GM12878 (cell line): ENCODE measurements around the gene IRAG1. TPM values are rescaled to one million over a fixed set of nuclear protein-coding genes. Genes with fewer than 3 reads are reported as not detected.

Source experiments
- ATAC-seq: fragments of 200-7000 bp; cut with Tn5 transposase; 3 replicates; pipeline ENCODE4 v1.9.1; 2020; ENCODE audit warnings: mild to moderate bottlenecking, moderate library complexity
- BruUV-seq: library from RNA; stranded (reverse); fragments of 400-500 nt; replicated peaks from 2 replicates; lab custom pipeline; 2021; lab: Mats Ljungman, UMichigan
- CTCF ChIA-PET: fragments of 300-600 bp; sonication (Branson Sonifier 250); formaldehyde crosslinking; extraction: SDS; loops from one replicate; lab custom pipeline; 2021; ENCODE audit warnings: inconsistent platforms; lab: Yijun Ruan, JAX
- POLR2A ChIA-PET: fragments of 350-600 bp; formaldehyde crosslinking; extraction: SDS; loops from one replicate; lab custom pipeline; 2021; ENCODE audit warnings: inconsistent platforms; lab: Charles Lee
- RAD21 ChIA-PET: fragments of 300-600 bp; sonication (Branson Sonifier 250); formaldehyde crosslinking; loops from one replicate; lab custom pipeline; 2023; ENCODE audit warnings: antibody characterized with exemption; ENCODE audit not compliant: unreplicated experiment; lab: Charles Lee
- SMC1A ChIA-PET: fragments of 300-600 bp; sonication (Branson Sonifier 250); formaldehyde crosslinking; loops from one replicate; lab custom pipeline; 2023; ENCODE audit not compliant: unreplicated experiment, uncharacterized antibody; lab: Charles Lee
- DNase-seq: peaks from one replicate; pipeline ENCODE4 v3.0.0-alpha.2; 2011; ENCODE audit warnings: low read depth, low spot score
- FAIRE-seq: peaks from 3 replicates; lab custom pipeline; 2011; peaks lifted over from hg19 to GRCh38; lab: Jason Lieb, UNC
- H2AFZ ChIP-seq: 2 replicates; pipeline ENCODE4 v1.6.0; 2011; ENCODE audit warnings: low read depth, low read length, control low read depth; ENCODE audit not compliant: control insufficient read depth
- H3K27ac ChIP-seq: 2 replicates; pipeline ENCODE4 v1.5.1; 2011; ENCODE audit warnings: control low read depth; ENCODE audit not compliant: control insufficient read depth, insufficient read depth
- H3K27me3 ChIP-seq, 2 experiments: replicated peaks in 1 of 2; 2 replicates each; pipeline versions ENCODE4 v1.6.0 to v1.6.1; 2011; ENCODE audit warnings: low read length in 1 of 2; ENCODE audit not compliant: control insufficient read depth in 2 of 2, insufficient read depth in 2 of 2
- H3K36me3 ChIP-seq, 2 experiments: 2 replicates each; pipeline ENCODE4 v1.5.1; 2011; ENCODE audit warnings: low read length in 1 of 2; ENCODE audit not compliant: control insufficient read depth in 2 of 2, insufficient read depth in 2 of 2
- H3K4me1 ChIP-seq: 2 replicates; pipeline ENCODE4 v1.6.1; 2011; ENCODE audit warnings: mild to moderate bottlenecking, low read length, moderate library complexity, mixed read lengths; ENCODE audit not compliant: control insufficient read depth, insufficient read depth
- H3K4me2 ChIP-seq: 2 replicates; pipeline ENCODE4 v1.6.0; 2011; ENCODE audit warnings: control low read depth; ENCODE audit not compliant: control insufficient read depth, insufficient read depth
- H3K4me3 ChIP-seq: fragments of 200-600 bp; sonication (generic); 2 replicates; pipeline ENCODE4 v1.5.1; 2016
- H3K79me2 ChIP-seq: 2 replicates; pipeline ENCODE4 v1.6.0; 2011; ENCODE audit warnings: low read length; ENCODE audit not compliant: control insufficient read depth, insufficient read depth
- H3K9ac ChIP-seq: 2 replicates; pipeline ENCODE4 v1.8.0; 2011; ENCODE audit warnings: low read length, control low read depth, mixed read lengths; ENCODE audit not compliant: control insufficient read depth, insufficient read depth
- H3K9me3 ChIP-seq: replicated peaks from 3 replicates; pipeline ENCODE4 v1.5.1; 2011; ENCODE audit warnings: mild to moderate bottlenecking, low read length; ENCODE audit not compliant: control insufficient read depth, insufficient read depth
- H4K20me1 ChIP-seq: 2 replicates; pipeline ENCODE4 v1.6.0; 2011; ENCODE audit not compliant: control insufficient read depth, insufficient read depth
- HCFC1 ChIP-seq: fragments of 150-350 bp; IDR thresholded peaks from 2 replicates; pipeline ENCODE4 v1.6.1; 2014; ENCODE audit warnings: low read length
- NFXL1 ChIP-seq: fragments of 450-650 bp; IDR thresholded peaks from 2 replicates; pipeline ENCODE4 v1.6.1; 2017; ENCODE audit warnings: antibody characterized with exemption, mild to moderate bottlenecking, borderline replicate concordance
- WGBS: methylation state at CpG from one replicate; pipeline ENCODE4 v1.1.6; 2016; ENCODE audit warnings: low lambda C conversion rate; ENCODE audit not compliant: insufficient replicate concordance, insufficient coverage; ENCODE audit errors: missing lambda C conversion rate; 5-methylcytosine and 5-hydroxymethylcytosine counted together
- in situ Hi-C: fragments of 300-500 bp; cut with MboI; formaldehyde crosslinking; loops from 9 replicates; pipeline ENCODE4 v1.14.3; 2018; ENCODE audit warnings: mixed read lengths
- intact Hi-C: fragments of 100-400 bp; cut with micrococcal nuclease; formaldehyde crosslinking; loops from one replicate; pipeline ENCODE4 v1.14.2; 2022; ENCODE audit not compliant: unreplicated experiment
- polyA plus RNA-seq, 11 experiments: library from polyadenylated mRNA; depleted of rRNA in 4 of 11; unstranded in 6 of 11; stranded (reverse) in 5 of 11; fragments of >200 nt; fragmentation: Nextera tagmentation in 4 of 11; fragmentation: Illumina TruSeq in 1 of 11; extraction: Ambion mirVana in 4 of 11; extraction: Trizol in 1 of 11; gene quantifications; 1 replicate in 1 of 11; 2 replicates in 10 of 11; pipeline versions ENCODE4 v1.2.1 to v1.2.3, GENCODE V29; 2011 to 2016; ENCODE audit warnings: inconsistent platforms in 2 of 11, missing spikeins in 2 of 11, low read depth in 1 of 11
- total RNA-seq, 4 experiments: library from RNA; depleted of rRNA in 3 of 4; stranded (reverse); fragments of >200 nt in 3 of 4; fragmentation: Illumina TruSeq in 1 of 4; extraction: Trizol in 1 of 4; gene quantifications; 2 replicates each; pipeline versions ENCODE4 v1.2.1 to v1.2.3, GENCODE V29; 2013 to 2021
- TF ChIP-seq, protein P1 (sequence below): IDR thresholded peaks from 2 replicates; pipeline ENCODE4 v1.6.1; 2012; ENCODE audit warnings: improper control_type of control experiment, low read depth, low read length; ENCODE audit not compliant: insufficient replicate concordance
- TF ChIP-seq, protein P2 (sequence below): IDR thresholded peaks from 2 replicates; pipeline ENCODE4 v1.6.1; 2011; ENCODE audit warnings: borderline replicate concordance, low read depth, mild to moderate bottlenecking, moderate library complexity, low read length; ENCODE audit not compliant: insufficient read depth, poor library complexity, severe bottlenecking
- TF ChIP-seq, protein P3 (sequence below): fragments of 450-650 bp; IDR thresholded peaks from 2 replicates; pipeline ENCODE4 v1.6.1; 2017; ENCODE audit warnings: antibody characterized with exemption, mild to moderate bottlenecking, moderate library complexity

The IRAG1 gene
- total and polyA plus RNA-seq, 10 of the 15 experiments (the other 5 are each of a cell fraction or from before 2014, with no cell fraction given): 0.02 to 0.18 (median 0.06) TPM; not detected in 4

DNA sequence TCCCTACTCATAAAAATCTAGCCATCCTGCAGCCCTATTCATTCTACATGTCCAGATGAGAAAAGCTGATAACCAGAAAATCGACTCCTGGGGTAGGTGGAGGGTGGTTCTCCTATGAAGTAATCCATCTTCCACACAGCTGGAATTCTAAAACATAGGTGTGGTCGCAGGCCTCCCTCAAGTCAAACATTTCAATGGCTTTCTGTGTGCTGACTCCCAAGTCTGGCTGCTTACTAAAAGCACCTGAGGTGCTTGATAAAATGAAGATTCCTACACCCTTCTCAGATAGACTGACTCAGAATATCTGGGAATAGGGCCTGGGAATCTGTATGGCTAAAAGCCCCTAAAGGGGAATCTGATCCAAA lies 26.1 kb downstream of the IRAG1 start (continued):
- TF ChIP-seq, protein P1, sequence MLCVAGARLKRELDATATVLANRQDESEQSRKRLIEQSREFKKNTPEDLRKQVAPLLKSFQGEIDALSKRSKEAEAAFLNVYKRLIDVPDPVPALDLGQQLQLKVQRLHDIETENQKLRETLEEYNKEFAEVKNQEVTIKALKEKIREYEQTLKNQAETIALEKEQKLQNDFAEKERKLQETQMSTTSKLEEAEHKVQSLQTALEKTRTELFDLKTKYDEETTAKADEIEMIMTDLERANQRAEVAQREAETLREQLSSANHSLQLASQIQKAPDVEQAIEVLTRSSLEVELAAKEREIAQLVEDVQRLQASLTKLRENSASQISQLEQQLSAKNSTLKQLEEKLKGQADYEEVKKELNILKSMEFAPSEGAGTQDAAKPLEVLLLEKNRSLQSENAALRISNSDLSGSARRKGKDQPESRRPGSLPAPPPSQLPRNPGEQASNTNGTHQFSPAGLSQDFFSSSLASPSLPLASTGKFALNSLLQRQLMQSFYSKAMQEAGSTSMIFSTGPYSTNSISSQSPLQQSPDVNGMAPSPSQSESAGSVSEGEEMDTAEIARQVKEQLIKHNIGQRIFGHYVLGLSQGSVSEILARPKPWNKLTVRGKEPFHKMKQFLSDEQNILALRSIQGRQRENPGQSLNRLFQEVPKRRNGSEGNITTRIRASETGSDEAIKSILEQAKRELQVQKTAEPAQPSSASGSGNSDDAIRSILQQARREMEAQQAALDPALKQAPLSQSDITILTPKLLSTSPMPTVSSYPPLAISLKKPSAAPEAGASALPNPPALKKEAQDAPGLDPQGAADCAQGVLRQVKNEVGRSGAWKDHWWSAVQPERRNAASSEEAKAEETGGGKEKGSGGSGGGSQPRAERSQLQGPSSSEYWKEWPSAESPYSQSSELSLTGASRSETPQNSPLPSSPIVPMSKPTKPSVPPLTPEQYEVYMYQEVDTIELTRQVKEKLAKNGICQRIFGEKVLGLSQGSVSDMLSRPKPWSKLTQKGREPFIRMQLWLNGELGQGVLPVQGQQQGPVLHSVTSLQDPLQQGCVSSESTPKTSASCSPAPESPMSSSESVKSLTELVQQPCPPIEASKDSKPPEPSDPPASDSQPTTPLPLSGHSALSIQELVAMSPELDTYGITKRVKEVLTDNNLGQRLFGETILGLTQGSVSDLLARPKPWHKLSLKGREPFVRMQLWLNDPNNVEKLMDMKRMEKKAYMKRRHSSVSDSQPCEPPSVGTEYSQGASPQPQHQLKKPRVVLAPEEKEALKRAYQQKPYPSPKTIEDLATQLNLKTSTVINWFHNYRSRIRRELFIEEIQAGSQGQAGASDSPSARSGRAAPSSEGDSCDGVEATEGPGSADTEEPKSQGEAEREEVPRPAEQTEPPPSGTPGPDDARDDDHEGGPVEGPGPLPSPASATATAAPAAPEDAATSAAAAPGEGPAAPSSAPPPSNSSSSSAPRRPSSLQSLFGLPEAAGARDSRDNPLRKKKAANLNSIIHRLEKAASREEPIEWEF: no peak
- TF ChIP-seq NFXL1: no peak

DNA sequence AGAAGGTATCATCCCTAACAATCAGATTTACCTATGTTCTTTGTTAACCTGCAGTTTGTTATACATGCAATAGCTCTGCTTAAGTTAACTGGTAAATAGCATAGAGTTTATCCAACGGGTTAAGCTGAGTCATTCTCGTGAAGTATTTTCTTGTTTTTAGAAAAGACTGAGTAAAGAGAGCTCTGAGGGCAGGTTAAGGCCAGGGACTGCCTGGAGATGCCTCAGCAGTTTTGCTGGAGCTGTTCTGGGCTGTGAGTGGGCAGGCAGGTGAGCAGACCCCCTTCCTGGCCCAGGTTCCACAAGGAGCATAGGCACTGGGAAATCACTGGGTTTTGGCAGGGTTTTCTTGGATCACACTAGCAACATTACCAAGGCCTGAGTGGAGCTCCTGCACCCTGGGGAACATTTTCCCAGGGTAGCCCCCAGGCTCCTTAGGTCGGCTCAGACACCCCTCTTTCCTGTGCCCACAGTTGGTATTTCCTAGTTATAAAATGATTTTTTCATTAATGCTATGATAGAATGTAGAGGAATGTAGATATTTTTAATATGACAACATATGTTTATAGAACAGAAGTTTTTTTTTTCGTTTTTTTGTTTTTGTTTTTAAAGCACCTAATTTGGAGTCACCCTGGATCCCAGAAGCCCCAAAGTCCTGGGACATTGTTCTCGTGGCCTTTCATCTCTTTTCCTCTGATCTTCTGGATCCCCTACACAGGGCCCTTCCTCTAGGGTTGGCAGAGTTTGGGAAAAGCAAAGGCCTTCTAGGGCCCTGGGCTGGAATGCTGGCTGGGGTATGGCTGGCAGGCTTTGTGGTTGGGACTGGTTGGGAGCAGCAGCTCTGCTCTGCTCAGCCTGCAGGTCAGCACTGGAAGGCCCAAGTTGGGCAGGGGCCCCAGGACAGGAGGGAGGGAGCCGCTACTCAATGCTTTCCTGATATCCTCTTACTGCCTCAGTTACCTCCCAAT lies 26.7 kb downstream of the IRAG1 start:
- Histone ChIP-seq H3K27ac (no peak overlapping the region), H3K79me2 (no peaks in the 10 kb centered on the region), H3K4me1 (no peaks in the 10 kb centered on the region), H2AFZ (no peak overlapping the region), H3K9me3 (no peaks in the 10 kb centered on the region), H3K4me2 (no peak overlapping the region), H3K4me3 (no peak overlapping the region), H3K27me3 (no peaks in the 10 kb centered on the region), H3K9ac (no peak overlapping the region), H4K20me1 (no peaks in the 10 kb centered on the region), H3K36me3 (no peaks in the 10 kb centered on the region)
- no TSS peak for BruUV-seq
- ChIA-PET RAD21 (interaction anchor here (1.2 kb wide), 1 partner anchor 13 kb away, joined by 3 read pairs; no protein-coding TSS in a partner anchor), CTCF (interaction anchor here (1.6 to 2.0 kb wide), 2 partner anchors 13 to 105 kb away, joined by 3 to 8 read pairs; no protein-coding TSS in a partner anchor), POLR2A (no interaction called here), SMC1A (interaction anchor here (1.3 kb wide), 1 partner anchor 12 kb away, joined by 3 read pairs; no protein-coding TSS in a partner anchor)
- 22% methylated on average over 6 of the region's 6 CpGs for WGBS
- intact Hi-C loops: no loop called here
- in situ Hi-C loops: no loop called here
- no peak for FAIRE-seq
- ATAC-seq: no peak
- TF ChIP-seq, protein P2, sequence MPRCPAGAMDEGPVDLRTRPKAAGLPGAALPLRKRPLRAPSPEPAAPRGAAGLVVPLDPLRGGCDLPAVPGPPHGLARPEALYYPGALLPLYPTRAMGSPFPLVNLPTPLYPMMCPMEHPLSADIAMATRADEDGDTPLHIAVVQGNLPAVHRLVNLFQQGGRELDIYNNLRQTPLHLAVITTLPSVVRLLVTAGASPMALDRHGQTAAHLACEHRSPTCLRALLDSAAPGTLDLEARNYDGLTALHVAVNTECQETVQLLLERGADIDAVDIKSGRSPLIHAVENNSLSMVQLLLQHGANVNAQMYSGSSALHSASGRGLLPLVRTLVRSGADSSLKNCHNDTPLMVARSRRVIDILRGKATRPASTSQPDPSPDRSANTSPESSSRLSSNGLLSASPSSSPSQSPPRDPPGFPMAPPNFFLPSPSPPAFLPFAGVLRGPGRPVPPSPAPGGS: no peak
- TF ChIP-seq, protein P3, sequence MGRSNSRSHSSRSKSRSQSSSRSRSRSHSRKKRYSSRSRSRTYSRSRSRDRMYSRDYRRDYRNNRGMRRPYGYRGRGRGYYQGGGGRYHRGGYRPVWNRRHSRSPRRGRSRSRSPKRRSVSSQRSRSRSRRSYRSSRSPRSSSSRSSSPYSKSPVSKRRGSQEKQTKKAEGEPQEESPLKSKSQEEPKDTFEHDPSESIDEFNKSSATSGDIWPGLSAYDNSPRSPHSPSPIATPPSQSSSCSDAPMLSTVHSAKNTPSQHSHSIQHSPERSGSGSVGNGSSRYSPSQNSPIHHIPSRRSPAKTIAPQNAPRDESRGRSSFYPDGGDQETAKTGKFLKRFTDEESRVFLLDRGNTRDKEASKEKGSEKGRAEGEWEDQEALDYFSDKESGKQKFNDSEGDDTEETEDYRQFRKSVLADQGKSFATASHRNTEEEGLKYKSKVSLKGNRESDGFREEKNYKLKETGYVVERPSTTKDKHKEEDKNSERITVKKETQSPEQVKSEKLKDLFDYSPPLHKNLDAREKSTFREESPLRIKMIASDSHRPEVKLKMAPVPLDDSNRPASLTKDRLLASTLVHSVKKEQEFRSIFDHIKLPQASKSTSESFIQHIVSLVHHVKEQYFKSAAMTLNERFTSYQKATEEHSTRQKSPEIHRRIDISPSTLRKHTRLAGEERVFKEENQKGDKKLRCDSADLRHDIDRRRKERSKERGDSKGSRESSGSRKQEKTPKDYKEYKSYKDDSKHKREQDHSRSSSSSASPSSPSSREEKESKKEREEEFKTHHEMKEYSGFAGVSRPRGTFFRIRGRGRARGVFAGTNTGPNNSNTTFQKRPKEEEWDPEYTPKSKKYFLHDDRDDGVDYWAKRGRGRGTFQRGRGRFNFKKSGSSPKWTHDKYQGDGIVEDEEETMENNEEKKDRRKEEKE: no peak
- no peak for TF ChIP-seq HCFC1
- DNase-seq: no peak
